Posterior vena cava (tissue), 2 donors: ENCODE data around the gene HPS6. TPM values are rescaled to one million over a fixed set of nuclear protein-coding genes. Genes with fewer than 3 reads are reported as not detected.
A peak's percentile ranks its signal among the peaks of the same experiment; 100 is the strongest.

Experiments used
- DNase-seq: peaks from one replicate; pipeline ENCODE4 v3.0.0-alpha.2; 2020; ENCODE audit warnings: low spot score
- intact Hi-C, 2 donors: fragments of 100-400 bp; cut with DNase I; formaldehyde crosslinking; loops; one replicate each; pipeline versions ENCODE4 v1.14.1 to v1.14.2; 2022 to 2023
- total RNA-seq, 2 donors: library from RNA; stranded (reverse); fragmentation: NEBNext Ultra II Directional; extraction: Animal tissue kit (Norgen Biotek cat#: 25700); gene quantifications; one replicate each; pipeline ENCODE4 v1.2.1, GENCODE V29; 2021
- donor health status: DM: yes; HTN: yes; CAD: no.
- donor health status: DM: yes; HTN: yes; CAD: no.

Gene HPS6
- total RNA-seq, 2 donors from 2014 or later, result 11.6 to 13.7 TPM

DNA sequence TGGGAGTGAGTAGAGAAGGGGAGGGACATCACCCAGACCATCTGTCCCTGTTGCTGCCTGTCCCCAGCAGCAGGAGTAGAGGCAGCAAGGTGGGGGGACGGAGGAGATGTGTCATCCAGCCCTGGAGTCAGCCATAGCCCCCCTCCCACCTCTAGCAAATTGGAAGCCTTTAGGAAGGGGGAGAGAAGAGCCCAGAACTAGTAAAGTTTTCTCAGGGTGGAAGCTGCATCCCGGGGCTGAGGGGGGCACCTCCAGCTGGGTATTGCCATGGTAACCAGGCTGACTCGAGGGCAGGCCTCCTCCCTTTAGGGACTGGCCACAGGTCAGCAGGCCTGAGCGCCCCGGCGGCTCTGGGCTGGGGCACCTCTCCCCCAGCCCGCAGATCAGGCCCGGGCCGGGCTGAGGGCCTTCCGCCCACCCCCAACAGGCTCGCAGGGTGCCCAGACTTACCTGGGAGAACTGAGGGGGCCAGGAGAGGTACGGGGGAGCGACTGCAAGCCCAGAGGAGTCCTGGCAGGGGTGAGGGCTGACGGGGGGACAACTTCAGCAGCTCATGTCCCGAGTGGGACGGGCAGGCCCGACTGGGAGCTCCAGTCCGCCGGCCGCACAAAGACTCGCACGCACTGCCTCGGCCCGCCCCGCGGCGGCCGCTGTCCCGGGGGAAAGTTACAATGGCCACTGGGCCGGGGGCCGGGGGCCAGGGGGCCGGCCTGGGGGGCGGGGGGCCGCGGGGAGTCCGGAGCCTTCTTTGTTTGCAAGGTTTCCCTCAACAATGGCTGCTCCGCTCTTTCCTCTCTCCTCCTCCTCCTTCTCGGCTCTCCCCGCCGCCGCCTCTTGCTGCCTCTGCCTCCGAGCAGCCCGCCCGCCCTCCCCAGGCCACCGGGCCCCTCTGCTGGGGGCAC is 49.1 kb downstream of the HPS6 start:
- intact Hi-C loops, result no loop called here

DNA sequence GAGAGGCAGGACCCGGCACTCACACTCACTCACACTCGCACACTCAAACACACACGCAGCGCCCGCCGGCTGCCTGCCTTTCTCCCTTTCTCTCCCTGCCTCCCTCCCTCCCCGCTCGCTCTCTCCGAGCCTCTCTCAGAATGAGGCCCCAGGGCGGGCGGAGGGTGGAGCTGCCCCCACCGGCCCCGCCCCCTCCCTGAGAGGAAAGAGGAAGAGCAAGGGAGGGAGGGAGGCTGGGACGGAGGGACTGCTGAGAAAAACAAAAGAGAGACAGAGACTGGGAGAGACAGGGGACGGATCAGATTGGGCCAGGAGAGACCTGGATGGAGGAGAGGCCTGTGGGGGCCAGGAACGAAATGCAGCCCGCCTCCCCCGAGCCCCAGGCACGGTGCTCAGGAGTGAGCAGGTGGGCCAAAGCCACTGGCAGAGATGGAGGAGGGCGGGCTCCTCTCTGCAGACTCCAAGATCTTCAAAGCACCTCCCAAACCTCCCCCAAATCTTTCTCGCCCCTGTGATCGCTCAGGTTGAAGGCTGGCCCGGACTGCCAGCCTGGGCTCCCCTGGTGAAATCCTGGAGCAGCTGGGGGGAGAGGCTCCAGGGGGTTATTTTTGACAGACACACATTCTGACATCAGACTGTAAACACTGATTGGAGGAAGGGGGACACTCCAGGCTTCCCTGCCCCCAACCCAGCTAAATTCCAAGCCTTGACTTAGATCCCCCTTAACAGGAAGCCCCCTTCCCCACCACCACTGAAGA is 49.9 kb downstream of the HPS6 start:
- intact Hi-C loops, result no loop called here
- peak; percentile 96 for DNase-seq

More for the DNA sequence above, 49.1 kb downstream of the HPS6 start:
- DNase-seq, result no peak

DNA sequence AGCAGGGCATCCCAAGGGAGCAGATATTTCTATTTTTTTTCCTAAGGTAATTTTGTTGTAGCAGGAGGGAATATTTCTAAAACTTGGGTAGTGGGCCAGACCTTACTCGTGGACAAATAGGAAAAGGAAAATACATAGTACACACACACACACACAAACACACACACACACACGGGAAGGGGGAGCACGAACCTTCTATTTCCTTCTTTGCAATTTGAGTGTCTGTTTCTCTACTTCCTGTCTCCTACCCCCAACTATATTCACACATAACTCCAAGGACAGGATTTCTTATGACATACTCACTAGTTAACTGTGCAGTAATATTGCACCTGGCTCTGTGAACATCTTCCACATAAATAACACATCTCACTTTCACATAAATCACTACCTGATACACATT is 50.6 kb downstream of the HPS6 start:
- intact Hi-C loops, result no loop called here
- DNase-seq, result no peak

DNA sequence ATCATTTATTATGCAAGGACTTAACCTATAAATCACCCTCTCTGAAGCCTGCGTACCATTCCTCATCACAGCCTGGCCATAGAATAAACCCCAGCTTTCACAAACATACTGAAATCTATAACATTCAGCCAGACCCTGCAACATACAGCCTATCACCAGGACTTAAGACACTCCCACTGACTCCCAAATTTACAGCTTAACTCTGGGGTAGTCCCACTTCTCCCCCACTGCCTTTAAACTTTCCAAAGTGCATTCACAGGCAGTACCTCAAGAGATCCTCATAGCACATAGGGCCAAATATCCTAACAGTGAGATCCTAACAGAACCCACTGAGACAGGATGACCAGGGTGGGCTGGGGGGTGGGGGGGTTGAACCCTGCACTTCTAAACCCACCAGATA is 51.5 kb downstream of the HPS6 start:
- intact Hi-C loops, result no loop called here

More for the DNA sequence above, 51.5 kb downstream of the HPS6 start:
- DNase-seq, result no peak

Other genes with a start within 250 kb of the HPS6 start
- 100 to 1,000 TPM in 1 of 2 donors, 10 to 100 TPM in 1; 87.7 to 125 TPM for gene OGA, start 246.9 kb upstream of the HPS6 start, total RNA-seq
- gene KCNIP2, start 221.5 kb upstream of the HPS6 start, total RNA-seq, result 1 to 10 TPM; 2.3 to 2.7 TPM
- gene ARMH3, start 9.2 kb upstream of the HPS6 start, total RNA-seq, result 10 to 100 TPM; 19.6 to 22.3 TPM
- gene LDB1, start 55.0 kb downstream of the HPS6 start, total RNA-seq, result 10 to 100 TPM; 28.9 to 32.7 TPM
- 10 to 100 TPM; 21.7 to 32.8 TPM for gene PPRC1, start 67.7 kb downstream of the HPS6 start, total RNA-seq
- gene NOLC1, start 87.0 kb downstream of the HPS6 start, total RNA-seq, result 10 to 100 TPM; 32.6 to 38.6 TPM
- under 1 TPM in 1 of 2 donors, not detected in 1; 0.29 TPM for gene ELOVL3, start 160.9 kb downstream of the HPS6 start, total RNA-seq
- not detected for gene PITX3, start 176.2 kb downstream of the HPS6 start, total RNA-seq
- 10 to 100 TPM; 32.6 to 34.7 TPM for gene GBF1, start 180.2 kb downstream of the HPS6 start, total RNA-seq